HG03095 (cell line): ENCODE measurements around the gene CCDC88A.
"Not testable (repeated sequence)": the region's sequence is repeated elsewhere in the genome, so short reads cannot be mapped to it uniquely, and the experiment has no call there.

Experiments used
- ATAC-seq: cut with Tn5 transposase; IDR thresholded peaks from one replicate; pipeline ENCODE4 v1.9.1; 2021; ENCODE audit warnings: moderate library complexity; ENCODE audit not compliant: unreplicated experiment

Gene CCDC88A

DNA sequence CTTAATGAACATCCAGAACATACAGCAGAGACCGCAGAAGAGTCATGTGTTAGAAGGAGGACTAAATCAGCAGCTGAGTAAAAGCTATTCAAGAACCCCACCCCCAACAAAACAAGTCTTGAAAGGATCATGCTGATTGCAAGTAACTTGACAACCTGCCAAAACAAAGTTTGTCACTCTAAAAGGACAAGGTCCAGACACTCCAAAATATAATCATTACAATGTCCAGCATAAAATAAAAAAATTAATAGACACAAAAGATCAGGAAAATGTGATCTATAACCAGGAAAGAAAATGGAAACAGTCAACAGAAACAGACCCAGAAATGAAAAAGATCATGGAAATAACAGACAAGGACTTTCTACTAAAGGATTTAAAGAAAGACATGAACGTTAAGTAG, 28.5 kb downstream of the CCDC88A start:
- no peak for ATAC-seq

DNA sequence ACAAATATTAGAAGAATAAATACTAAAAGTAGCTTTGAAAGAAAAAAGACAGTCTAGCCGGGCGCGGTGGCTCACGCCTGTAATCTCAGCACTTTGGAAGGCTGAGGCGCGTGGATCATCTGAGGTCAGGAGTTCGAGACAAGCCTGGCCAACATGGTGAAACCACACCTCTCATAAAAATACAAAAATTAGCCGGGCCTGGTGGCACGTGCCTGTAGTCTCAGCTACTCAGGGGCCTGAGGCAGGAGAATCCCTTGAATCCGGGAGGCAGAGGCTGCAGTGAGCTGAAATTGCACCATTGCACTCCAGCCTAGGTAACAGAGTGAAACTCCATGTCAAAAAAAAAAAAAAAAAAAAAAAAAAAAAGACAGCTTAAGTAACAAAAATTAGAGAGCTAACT, 34.1 kb downstream of the CCDC88A start:
- ATAC-seq = not testable (repeated sequence)

DNA sequence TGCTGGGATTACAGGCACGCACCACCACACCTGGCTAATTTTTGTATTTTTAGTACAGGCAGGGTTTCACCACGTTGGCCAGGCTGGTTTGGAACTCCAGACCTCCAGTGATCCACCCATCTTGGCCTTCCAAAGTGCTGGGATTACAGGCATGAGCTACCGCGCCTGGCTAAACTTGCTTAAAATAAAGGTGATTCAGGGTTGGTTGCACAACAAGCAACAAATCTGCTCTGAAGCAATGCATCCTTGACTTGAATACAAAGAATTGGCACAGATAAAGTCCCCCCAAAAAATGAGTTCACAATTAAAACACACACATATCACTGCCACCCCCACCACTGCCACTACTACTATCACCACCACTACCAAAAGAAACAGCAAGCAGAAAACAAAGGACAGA, 34.9 kb downstream of the CCDC88A start:
- ATAC-seq = no peak

DNA sequence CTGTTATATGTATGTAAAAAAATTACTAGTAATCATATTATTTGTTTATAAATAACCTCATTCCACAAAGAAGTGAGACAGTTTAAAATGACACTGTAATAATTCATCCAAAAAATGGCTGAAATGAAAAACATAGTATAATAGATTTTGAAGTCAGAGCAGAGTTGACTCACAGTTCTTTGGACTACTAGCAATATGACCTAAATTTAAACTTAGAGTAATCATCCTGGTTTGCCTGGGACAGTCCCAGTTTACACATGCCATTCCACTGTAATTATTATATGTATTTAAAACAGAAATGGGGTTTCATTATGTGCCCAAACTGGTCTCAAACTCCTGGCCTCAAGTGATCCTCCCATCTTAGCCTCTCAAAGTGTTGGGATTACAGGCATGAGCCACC, 48.3 kb downstream of the CCDC88A start:
- ATAC-seq = no peak

DNA sequence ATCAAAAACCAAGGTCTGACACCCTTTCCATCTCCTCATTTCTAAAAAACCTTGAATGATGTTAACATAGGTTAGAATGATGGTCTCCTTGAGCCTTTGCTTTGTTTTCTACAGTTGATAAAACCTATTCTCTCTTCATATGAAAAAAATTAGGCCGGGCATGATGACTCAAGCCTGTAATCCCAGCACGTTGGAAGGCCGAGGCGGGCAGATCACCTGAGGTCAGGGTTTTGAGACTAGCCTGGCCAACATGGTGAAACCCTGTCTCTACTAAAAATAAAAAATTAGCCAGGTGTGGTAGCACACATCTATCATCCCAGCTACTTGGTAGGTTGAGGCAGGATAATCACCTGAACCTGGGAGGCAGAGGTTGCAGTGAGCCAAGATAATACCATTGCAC, 49.4 kb downstream of the CCDC88A start:
- ATAC-seq = no peak

DNA sequence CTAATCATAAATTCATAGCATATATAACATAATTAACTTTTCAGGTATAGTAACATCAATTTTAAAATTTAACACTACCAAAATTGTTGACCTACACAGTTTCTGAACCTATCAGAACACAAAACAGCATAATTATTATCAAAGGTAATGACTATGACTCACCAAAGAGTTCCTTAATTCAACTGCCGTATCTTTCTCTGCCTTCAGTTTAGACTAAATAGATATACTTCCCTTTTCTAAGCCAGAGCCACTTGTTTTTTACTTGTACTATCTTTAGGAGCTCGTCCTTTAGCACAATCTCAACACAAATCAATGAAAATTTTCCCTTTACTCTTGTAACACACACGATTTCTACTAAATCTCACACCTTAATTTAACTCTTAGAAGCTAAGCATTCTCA, 54.4 kb downstream of the CCDC88A start:
- ATAC-seq = no peak

DNA sequence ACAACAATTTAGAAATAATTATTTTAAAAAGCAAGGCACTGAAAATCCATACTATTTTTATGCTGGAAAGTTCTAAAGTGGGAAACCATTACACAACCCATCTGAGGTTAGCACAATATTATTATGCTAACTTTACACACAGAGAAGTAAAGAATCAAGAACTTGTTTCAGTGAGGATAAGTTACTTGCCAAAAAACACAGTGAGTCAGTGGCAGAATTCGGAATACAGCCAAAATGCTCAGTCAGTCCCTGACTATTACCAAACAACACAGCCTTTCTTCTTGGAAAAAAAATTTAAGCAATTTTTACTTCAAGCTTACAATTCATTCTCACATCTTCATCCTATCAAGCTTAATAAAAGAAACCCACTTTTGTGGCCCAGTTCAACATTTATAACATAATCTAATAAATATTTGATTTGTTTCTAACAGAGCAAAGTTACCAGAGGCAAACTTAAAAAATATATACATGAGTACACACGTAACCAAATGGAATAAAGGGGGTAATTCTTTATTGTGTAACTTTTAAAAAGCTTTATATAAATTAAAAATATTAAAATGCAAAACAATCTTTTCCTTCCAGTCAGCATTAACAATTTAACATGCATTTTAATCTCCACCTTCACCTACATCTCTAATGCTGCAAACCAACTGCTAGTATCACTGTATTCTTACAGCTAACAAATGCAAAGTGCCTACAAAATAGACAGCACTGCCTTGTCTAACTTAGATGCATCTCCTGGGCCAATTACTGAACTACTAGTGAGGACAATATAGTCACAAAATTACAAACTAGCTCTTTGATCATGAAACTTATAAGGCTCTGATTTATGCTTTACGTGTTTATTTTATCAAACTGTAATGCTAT, 55.2 kb downstream of the CCDC88A start:
- no peak for ATAC-seq

DNA sequence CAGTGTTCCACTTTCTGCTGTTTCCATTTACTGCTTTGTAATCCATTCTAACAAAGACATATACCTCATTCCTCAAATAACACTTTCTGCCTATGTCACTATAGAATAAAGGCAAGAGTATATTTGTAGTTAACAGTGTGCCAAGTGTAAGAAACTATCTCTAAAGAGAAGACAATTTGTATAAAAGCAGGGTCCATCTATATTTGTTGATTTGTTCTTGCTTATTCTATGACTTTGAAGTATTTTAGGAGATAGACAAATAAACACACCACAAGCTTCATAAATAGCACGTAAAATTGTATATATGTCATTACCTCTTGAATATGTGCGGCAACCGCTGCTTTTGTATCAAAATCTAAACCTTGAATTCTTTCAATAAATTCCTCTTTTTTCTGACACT, 56.0 kb downstream of the CCDC88A start:
- ATAC-seq = no peak

DNA sequence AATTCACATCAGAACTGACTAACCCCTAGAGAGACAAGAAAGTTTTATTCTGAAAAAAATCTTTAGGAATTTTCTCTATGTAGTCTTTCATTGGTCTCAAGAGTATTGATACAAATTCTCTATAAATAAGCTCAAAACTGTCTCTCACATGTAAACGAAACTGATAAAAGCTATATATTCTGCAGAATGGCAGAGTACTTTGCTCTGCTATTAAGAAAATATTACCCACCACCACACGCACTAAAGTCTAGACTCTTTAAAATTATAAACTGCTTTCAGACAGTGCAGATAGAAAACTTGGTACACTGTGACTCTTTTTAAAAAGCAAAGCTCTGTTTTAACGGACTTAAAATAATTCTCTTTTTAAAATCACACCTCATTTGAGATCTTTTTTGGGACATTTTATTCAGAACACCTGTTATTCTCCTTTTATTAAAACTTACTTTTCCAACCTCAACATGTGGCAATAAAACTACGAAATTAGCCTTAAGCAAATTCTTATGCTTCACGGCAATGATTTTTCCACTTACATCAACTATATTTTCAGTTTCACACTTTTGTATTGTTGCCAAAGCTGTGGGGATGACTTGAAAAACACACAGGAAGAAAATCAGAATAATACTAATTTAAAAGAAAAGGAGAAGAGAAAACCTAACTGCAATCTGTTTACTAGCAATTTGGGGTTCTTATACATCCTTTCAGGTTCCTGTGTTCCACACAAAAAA, 58.0 kb downstream of the CCDC88A start:
- no peak for ATAC-seq

DNA sequence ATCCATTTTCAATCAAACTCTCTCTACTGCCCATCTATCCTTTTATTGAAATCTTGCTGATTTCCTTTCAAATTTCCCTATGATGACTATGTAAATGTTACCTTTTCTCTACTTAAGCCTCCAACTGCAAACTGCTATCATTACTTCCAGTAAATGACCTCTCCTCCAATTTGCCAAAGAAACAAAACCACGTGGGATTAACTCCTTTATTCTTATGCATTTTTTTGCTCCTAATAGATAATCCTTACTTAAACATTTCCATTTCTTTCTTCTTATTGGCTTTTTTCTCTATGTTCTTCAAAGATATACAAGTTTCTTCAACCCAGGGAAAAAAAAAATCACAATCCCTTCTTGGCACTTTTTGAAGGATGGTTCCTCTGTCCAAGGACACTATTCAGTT, 61.2 kb downstream of the CCDC88A start:
- ATAC-seq = no peak

DNA sequence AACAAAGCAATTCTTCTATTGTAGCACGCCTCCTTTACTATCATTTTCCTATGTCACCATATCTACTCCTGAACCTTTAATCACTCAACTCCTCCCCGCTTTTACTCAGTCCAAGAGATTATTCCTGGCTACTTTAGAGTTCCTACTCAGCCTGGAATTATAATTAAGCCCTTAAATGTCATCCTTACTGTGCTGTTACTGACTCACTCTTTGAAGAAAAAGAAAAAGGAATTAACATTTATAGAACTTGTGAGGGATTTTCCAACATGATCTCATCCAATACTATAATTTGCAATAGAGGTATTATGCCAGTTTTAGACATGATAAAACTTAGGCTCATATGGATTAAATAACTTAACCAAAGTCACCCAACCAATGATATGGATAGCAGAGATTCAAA, 61.7 kb downstream of the CCDC88A start:
- ATAC-seq = no peak

DNA sequence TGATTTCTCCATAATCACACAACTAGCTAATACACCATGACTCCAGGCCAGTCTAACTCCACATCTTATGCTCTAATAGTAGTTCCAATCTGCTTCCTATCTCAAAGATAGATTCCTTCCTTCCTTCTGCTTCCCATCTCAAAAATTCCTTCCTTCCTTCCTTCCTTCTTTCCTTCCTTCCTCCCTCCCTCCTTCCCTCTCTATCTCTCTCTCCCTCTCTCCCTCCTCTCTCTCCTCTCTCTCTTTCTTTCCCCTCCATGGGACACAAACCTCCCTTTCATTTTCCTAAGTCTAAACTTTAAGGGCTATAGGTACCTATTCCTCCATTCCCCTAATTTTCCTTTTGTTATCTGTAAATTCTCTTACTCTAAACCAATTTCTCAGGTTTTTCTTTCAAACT, 62.5 kb downstream of the CCDC88A start:
- no peak for ATAC-seq

DNA sequence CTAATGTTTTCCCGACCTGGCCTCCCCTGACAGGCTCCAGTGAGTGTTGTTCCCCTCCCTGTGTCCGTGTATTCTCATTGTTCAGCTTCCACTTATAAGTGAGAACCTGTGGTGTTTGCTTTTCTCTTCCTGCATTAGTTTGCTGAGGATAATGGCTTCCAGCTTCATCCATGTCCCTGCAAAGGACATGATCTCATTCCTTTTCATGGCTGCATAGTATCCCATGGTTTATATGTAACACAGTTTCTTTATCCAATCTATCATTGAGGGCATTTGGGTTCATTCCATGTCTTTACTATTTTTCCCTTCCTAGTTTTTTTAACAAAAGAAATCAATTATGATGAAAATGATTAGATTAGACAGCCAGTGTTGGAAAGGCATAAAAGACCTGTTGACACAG, 63.5 kb downstream of the CCDC88A start:
- not testable (repeated sequence) for ATAC-seq

DNA sequence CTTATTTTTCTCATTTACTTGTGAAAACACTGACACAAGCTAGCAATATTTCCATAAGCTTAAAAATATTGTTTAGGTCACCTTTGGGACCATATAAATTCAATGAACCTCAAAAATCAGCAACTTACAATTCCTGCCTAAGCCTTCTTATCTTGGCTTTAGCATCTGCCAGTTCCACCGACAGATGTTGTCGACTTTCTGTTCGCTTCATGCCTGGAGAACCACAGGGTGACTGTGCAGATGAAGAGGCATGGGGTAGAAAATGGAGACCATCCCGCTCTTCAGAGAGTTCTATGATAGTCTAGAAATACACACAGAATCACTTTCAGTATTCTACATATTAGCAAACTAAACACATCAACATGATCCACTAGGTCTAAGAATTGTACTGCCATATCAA, 64.2 kb downstream of the CCDC88A start:
- ATAC-seq = no peak

DNA sequence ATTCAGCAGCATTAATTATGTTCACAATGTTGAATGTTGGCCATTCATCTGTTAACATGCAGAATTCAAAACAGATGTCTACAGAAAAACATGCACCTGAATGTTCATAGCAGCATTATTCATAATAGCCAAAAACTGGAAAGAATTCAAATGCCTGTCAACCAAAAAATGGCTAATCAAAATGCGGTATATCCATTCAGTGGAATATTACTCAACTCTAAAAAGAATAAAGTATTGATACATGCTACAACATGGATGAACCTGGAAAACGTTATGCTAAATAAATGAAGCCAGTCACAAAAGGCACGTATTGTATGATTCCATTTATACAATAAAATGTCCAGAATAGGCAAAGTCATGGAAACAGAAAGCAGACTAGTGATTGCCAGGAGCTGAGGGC, 68.0 kb downstream of the CCDC88A start:
- no peak for ATAC-seq

DNA sequence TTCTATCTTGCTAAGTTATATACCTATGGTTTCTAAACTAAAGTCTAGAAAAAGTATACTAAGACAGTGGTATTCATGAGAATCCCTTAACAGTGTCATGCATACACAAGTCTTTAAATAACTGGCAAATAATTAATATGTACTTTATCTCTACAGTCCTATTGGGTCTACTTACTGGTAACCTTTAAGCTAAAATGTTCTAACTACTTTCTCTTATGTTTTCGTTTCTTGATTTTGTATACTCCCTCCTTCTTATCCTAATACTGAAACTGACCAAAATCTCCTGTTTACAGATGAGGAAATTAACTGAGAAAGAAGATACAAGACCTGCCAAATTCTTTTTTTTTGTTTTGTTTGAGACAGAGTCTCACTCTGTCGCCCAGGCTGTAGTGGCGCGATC, 74.6 kb downstream of the CCDC88A start:
- ATAC-seq = no peak

DNA sequence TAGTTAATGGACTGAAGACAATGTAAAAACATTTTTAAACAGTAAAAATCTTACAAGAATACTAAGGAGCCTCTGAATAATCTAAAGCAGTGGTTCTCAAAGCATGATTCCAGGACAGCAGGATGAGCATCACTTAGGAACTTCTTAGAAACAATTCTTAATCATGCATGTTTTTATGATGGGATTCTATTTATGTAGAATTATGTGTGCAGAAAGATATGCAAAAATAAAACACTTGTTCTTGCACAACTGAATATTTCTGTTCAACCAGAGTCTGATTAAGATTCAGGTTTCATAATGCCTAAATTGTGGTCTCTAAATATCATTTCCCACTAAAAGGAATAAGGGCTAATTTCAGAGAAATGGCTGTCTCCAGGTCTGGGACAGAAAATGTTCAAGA, 81.4 kb downstream of the CCDC88A start:
- ATAC-seq = no peak

DNA sequence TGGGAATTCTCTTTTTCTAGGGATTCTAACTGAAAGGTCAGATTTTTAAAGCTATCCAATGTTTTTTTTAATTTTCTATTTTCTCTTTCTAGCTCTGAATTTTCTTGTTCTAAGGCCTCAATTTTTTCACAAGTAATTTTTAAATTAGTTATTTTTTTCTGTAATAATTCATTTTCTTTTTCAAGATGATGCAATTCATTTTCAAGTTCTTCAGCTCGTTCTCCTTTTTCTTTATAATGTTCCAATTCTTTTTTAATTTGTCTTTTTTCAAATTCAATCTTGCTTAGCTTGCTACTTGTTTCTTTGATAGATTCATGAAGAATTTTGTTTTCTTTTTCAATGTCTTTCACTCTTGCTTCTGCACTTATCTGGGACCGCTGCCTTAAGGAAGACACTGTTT, 84.9 kb downstream of the CCDC88A start:
- ATAC-seq = no peak

DNA sequence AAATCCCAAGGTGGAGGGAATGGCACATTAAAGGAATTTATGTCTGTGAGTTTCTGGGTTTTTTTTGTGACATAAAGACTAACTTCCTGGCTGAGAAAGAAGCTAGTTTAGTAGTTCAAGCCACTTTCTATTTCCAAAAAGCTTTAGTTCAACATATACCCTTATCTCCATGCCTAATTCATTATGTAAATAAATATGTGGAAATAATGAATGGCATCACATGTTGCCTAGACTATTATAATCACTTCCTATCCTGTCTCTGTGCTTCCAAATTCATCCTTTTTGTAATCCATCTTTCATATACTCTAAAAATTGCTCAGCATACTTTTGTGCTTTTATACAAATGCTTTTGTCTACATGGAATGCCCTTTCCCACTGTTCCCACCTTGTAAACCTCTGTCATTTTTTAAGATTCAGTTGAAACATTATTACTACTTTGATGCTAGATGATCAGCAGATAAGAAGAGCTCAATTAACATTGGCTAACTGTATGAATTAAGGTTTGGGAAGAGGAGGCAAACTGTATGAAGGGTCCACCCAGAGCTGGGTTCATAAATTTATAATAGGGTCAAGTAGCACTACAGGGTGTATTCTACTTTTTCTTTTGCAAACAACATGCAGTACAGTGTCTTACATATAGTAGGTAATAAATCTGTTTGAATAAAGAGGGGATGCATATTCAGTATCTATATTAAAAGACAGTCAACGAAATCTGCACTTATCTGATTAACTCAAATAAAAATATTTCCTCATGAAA, 88.9 kb downstream of the CCDC88A start:
- no peak for ATAC-seq

DNA sequence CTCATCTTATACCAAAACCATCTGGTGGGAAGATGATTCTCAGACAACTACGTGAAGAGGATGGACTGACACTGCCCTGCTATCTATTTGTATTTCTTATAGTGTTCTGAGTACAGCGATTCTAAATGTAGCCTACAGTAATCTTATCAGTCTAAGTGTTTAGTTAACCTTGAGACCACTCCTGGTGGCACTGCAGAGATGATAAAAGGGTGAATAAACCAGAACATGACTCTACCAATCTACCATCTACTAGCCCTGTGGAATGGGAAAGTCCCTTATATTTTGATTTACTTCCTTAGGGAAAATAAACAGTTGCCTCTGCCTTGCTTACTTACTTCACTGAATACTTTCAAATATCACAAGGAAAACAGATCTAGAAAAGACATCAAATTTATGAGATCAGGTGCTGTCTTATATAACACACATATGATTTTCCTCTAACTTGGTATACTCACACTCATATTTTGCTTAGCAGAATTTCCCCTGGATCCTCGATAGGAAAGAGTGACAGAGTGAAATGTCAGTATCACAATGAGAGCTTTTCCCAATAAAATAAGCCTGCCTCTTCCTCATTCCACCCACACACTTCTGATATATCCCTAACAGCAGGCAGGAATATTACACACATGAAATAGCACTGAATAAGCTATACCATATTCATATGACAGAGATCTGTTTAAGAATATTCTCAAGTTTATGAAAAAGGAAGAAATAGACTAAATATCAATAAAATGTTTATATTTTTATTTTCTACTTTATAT, 92.0 kb downstream of the CCDC88A start:
- ATAC-seq = no peak

DNA sequence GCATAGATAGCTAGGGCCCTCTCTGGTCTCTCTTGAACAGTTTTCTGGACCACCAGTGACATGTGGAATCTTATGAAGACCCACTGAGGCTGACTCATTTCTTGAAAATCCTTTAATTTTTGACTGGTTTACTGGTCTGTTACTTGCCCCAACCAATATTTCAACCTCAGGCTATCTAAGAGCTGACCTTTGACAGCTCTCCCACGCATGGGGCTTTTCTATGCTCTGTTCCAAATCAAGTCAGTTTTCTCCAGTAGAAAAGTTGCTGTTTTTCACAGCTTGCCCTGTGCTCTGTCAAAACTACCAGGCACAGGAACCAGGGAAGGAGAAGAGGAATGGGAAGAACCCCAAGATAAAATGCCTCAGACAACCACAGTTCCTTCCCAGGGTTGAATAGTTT, 104.7 kb downstream of the CCDC88A start:
- ATAC-seq = no peak
